PC-9 (cell line): ENCODE measurements around the gene SH3RF2. TPM values are rescaled to one million over a fixed set of nuclear protein-coding genes. Genes with fewer than 3 reads are reported as not detected.
"Not testable (repeated sequence)": the region's sequence is repeated elsewhere in the genome, so short reads cannot be mapped to it uniquely, and the experiment has no call there.

Experiments
- BruUV-seq: library from RNA; stranded (reverse); fragments of 400-500 nt; replicated peaks from 2 replicates; lab custom pipeline; 2021; lab: Mats Ljungman, UMichigan
- CTCF ChIA-PET: fragments of 300-600 bp; sonication (Branson Sonifier 250); formaldehyde crosslinking; loops from one replicate; lab custom pipeline; 2022; ENCODE audit warnings: antibody characterized with exemption; lab: Charles Lee
- POLR2A ChIA-PET: fragments of 300-600 bp; sonication (Branson Sonifier 250); formaldehyde crosslinking; loops from one replicate; lab custom pipeline; 2022; ENCODE audit warnings: antibody characterized with exemption; ENCODE audit not compliant: unreplicated experiment; lab: Charles Lee
- DNase-seq, 2 experiments: peaks; one replicate each; pipeline versions ENCODE4 v3.0.0 to v3.0.0-alpha.2; 2015 to 2022; ENCODE audit warnings: mixed read lengths in 1 of 2
- H2AFZ ChIP-seq: fragments of 200-600 bp; sonication (generic); 2 replicates; pipeline ENCODE4 v1.8.1; 2017; ENCODE audit warnings: antibody characterized with exemption
- H3F3A ChIP-seq: fragments of 200-600 bp; sonication (generic); 2 replicates; pipeline ENCODE4 v1.8.1; 2017; ENCODE audit warnings: antibody characterized with exemption, mild to moderate bottlenecking, low read depth; ENCODE audit not compliant: insufficient read depth
- H3K27ac ChIP-seq: fragments of 200-600 bp; sonication (generic); 2 replicates; pipeline ENCODE4 v1.6.1; 2016; ENCODE audit warnings: mixed run types
- H3K27me3 ChIP-seq: fragments of 200-600 bp; sonication (generic); 2 replicates; pipeline ENCODE4 v1.6.1; 2016; ENCODE audit warnings: low read depth, mixed run types; ENCODE audit not compliant: insufficient read depth
- H3K36me3 ChIP-seq: fragments of 200-600 bp; sonication (generic); 2 replicates; pipeline ENCODE4 v1.6.1; 2016; ENCODE audit warnings: low read depth, mixed run types
- H3K4me1 ChIP-seq: fragments of 200-600 bp; sonication (generic); replicated peaks from 2 replicates; pipeline ENCODE4 v1.6.1; 2016; ENCODE audit warnings: mixed run types; ENCODE audit not compliant: insufficient read depth
- H3K4me2 ChIP-seq: fragments of 200-600 bp; sonication (generic); 2 replicates; pipeline ENCODE4 v1.6.1; 2017; ENCODE audit warnings: mixed run types
- H3K4me3 ChIP-seq: fragments of 200-600 bp; sonication (generic); 2 replicates; pipeline ENCODE4 v1.6.1; 2016; ENCODE audit warnings: mixed run types
- H3K79me2 ChIP-seq: fragments of 200-600 bp; sonication (generic); 2 replicates; pipeline ENCODE4 v1.6.1; 2017; ENCODE audit warnings: low read depth, mixed run types
- H3K9me2 ChIP-seq: fragments of 200-600 bp; sonication (generic); 2 replicates; pipeline ENCODE4 v1.8.1; 2017; ENCODE audit warnings: mild to moderate bottlenecking; ENCODE audit not compliant: insufficient read depth
- H3K9me3 ChIP-seq: fragments of 200-600 bp; sonication (generic); 2 replicates; pipeline ENCODE4 v1.8.1; 2016; ENCODE audit warnings: low read depth; ENCODE audit not compliant: insufficient read depth
- H4K20me1 ChIP-seq: fragments of 200-600 bp; sonication (generic); 2 replicates; pipeline ENCODE4 v1.8.1; 2017; ENCODE audit not compliant: insufficient read depth
- CTCF ChIP-seq: fragments of 200-600 bp; sonication (generic); conservative IDR thresholded peaks from 2 replicates; pipeline ENCODE4 v1.6.1; 2017; ENCODE audit warnings: mixed run types, antibody characterized with exemption, mild to moderate bottlenecking, moderate library complexity
- EZH2 ChIP-seq: fragments of 200-600 bp; sonication (generic); IDR thresholded peaks from 2 replicates; pipeline ENCODE4 v1.8.0; 2017; ENCODE audit warnings: antibody characterized with exemption, low read depth
- intact Hi-C: fragments of 100-400 bp; cut with micrococcal nuclease; formaldehyde crosslinking; loops from one replicate; pipeline ENCODE4 v1.10.0; 2022; ENCODE audit not compliant: unreplicated experiment
- total RNA-seq: library from RNA; stranded (reverse); gene quantifications from 2 replicates; pipeline ENCODE4 v1.2.3, GENCODE V29; 2021

SH3RF2 gene
- total RNA-seq, 1 experiment from 2014 or later, result 37.2 TPM

DNA sequence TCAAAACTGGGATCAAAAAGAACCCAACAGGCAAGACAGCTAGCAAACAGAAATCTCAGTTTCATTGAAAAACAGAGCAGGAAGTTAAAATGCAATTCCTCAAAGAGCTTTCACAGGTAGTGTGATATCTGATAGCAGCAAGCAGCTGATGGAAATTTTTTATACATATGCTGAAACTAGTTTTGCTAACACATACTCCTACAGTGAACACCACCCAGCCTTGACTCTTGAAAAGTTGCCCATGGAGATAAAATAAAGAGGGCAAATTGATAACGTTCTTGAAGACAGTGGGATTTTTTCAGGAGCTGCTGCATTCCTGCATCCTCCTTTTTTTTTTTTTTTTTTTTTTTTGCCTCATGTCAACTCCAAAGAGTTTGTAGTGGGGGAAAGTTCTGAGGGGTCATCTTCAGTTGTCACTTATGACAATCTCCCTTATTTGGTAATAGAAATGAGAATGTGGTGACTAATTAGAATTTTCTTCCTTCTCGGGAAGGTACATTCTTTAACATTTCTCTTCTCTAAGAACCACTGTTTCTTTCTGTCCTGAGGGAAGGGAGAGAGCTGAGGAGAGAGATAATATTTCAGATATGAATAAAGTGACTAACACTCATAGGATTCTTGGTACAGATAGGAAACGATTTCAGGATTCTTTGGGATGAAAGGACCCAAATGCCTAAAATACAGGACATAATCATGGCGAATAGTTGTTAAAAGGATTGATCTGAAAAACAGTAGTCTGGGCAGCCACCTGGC, 24.6 kb downstream of the SH3RF2 start:
- H3K9me3 ChIP-seq, result no peaks in the 10 kb centered on the region
- intact Hi-C loops, result loop anchor here (1.0 to 2.0 kb wide), 3 partner anchors 14 to 24 kb away; partner anchors contain the start of gene SH3RF2
- H3K79me2 ChIP-seq, result 0 out of 2 replicates have a peak, but pooled peaks cover 4% of the 10 kb centered on the region
- no peaks in the 10 kb centered on the region for H3K9me2 ChIP-seq
- H2AFZ ChIP-seq, result no peak overlapping the region
- BruUV-seq, result no TSS peak
- H3K4me2 ChIP-seq, result peak overlapping the region; percentile 50
- no peak overlapping the region for H3K4me3 ChIP-seq
- ChIA-PET POLR2A (interaction anchor here (0.5 to 0.9 kb wide), 4 partner anchors 16 to 214 kb away, joined by 6 to 16 read pairs (median 11); no protein-coding TSS in a partner anchor), CTCF (interaction anchor here (1.6 kb wide), 1 partner anchor 15 kb away, joined by 6 read pairs; no protein-coding TSS in a partner anchor)
- H3K27ac ChIP-seq, result peak overlapping the region; percentile 89
- peaks cover 27% of the 10 kb centered on the region for H3K4me1 ChIP-seq
- H3K36me3 ChIP-seq, result no peaks in the 10 kb centered on the region
- H4K20me1 ChIP-seq, result no peaks in the 10 kb centered on the region
- H3K27me3 ChIP-seq, result no peaks in the 10 kb centered on the region
- peaks cover 25% of the 10 kb centered on the region for H3F3A ChIP-seq
- DNase-seq, result peak in 1 of 2 experiments; percentile 82
- TF ChIP-seq EZH2 (no peak), CTCF (no peak)

DNA sequence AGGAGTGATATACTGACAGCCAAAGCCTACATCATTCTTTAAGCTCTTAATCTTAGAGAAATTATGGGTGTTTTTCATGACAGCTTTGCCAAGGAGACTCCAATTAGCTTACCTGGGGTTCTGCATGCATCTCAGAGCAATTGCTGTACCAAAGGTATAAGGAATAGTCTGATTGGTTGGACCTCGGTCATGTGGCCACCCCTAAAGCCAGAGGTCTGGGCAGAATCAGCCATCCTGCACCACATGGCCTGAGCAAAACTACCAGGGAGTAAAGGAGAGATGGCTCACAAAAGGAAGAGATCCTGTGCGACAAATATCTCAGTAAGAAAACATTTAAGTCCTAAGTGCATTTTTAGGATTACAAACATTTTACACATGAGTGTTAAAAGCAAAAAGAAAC, 25.6 kb downstream of the SH3RF2 start:
- ChIA-PET POLR2A (interaction anchor here (0.6 kb wide), 1 partner anchor 215 kb away, joined by 9 read pairs; no protein-coding TSS in a partner anchor), CTCF (no interaction called here)
- Histone ChIP-seq H3K4me1 (peaks cover 27% of the 10 kb centered on the region), H2AFZ (no peak overlapping the region), H3K9me2 (no peaks in the 10 kb centered on the region), H3K36me3 (no peaks in the 10 kb centered on the region), H3K4me3 (no peak overlapping the region), H3K4me2 (peak overlapping the region; percentile 50), H3F3A (peaks cover 25% of the 10 kb centered on the region), H3K9me3 (no peaks in the 10 kb centered on the region), H3K79me2 (0 out of 2 replicates have a peak, but pooled peaks cover 4% of the 10 kb centered on the region), H3K27me3 (no peaks in the 10 kb centered on the region), H4K20me1 (no peaks in the 10 kb centered on the region), H3K27ac (peak overlapping the region; percentile 89)
- intact Hi-C loops, result no loop called here
- DNase-seq, result no peak
- BruUV-seq, result no TSS peak
- TF ChIP-seq CTCF (no peak), EZH2 (no peak)

- intact Hi-C loops, H2AFZ ChIP-seq: not testable (repeated sequence)
Observed at GRCh38 chr5:145964008-145964407, 27.6 kb downstream of the SH3RF2 start.

More at GRCh38 chr5:145964008-145964407, 27.6 kb downstream of the SH3RF2 start:
- CTCF ChIA-PET, H3K79me2 ChIP-seq, POLR2A ChIA-PET, DNase-seq, H4K20me1 ChIP-seq, H3K9me3 ChIP-seq, BruUV-seq, H3K27ac ChIP-seq, H3K9me2 ChIP-seq, H3K4me3 ChIP-seq, H3K27me3 ChIP-seq, H3K4me2 ChIP-seq, H3K36me3 ChIP-seq: not testable (repeated sequence)
- H3K4me1 ChIP-seq, result peaks cover 27% of the 10 kb centered on the region
- peaks cover 25% of the 10 kb centered on the region for H3F3A ChIP-seq
